ENCODE measurements around the gene RUNX1.

Gene RUNX1

DNA sequence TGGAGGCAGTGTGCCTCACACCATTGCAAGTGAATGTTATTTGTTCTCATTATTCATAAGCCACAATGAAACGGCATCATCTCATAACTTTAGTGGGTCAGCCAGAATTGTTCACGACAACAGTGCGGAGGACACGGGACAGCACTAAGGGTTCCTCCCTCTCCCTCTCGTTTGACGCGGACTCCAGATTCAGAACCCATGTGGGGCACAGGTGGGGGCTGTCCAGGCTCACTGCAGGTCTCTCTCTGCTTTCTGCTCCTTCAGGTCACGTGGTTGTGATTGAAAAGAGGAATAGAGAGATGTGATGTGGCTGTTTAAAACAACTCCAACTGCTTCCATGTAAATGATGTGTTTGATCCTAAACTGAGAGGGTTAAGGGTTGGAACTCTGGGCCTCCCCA is 13.5 kb downstream of the RUNX1 start:
- no peak for DNase-seq

- DNase-seq = no peak
Observed at GRCh38 chr21:35035116-35035515, 14.0 kb downstream of the RUNX1 start.

DNA sequence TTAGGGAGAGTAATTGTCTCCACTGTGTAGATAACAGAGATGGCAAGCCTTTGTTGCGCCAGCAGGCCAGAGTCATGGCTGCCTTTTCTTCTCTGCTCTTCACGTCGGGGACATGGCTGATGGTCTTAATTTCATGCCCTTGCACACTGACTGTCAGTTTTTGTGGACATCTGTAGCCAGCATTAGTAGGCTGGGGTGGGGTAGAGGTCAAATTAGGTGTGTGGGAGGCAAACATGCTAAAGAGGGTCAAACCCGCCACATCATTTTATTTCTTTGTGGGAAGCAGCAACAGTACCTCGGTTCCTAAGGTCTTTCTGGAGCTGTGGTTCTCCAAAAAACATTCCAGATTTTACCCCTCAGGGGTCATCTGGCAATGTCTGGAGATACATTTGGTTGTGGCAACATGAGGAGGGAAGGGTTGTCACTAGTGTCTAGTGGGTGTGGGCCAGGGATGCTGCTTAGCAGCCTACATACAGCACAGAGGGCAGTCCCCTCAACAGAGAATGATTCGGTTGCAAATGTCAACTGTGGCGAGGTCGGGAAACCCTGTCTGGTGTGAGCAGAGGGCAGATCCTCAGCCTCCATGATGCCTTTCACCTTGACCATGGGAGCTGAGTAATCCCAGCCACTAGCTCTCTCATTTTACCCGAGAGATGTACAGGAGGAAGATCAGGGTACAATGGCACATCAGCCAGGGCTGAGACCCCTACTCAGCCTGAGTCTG is 14.7 kb downstream of the RUNX1 start:
- DNase-seq = no peak

GRCh38 chr21:35032474-35033263 is 16.4 kb downstream of the RUNX1 start:
- DNase-seq = no peak

GRCh38 chr21:35028451-35028978 is 20.6 kb downstream of the RUNX1 start:
- DNase-seq = no peak

GRCh38 chr21:35027563-35028450 is 21.3 kb downstream of the RUNX1 start:
- no peak for DNase-seq

DNA sequence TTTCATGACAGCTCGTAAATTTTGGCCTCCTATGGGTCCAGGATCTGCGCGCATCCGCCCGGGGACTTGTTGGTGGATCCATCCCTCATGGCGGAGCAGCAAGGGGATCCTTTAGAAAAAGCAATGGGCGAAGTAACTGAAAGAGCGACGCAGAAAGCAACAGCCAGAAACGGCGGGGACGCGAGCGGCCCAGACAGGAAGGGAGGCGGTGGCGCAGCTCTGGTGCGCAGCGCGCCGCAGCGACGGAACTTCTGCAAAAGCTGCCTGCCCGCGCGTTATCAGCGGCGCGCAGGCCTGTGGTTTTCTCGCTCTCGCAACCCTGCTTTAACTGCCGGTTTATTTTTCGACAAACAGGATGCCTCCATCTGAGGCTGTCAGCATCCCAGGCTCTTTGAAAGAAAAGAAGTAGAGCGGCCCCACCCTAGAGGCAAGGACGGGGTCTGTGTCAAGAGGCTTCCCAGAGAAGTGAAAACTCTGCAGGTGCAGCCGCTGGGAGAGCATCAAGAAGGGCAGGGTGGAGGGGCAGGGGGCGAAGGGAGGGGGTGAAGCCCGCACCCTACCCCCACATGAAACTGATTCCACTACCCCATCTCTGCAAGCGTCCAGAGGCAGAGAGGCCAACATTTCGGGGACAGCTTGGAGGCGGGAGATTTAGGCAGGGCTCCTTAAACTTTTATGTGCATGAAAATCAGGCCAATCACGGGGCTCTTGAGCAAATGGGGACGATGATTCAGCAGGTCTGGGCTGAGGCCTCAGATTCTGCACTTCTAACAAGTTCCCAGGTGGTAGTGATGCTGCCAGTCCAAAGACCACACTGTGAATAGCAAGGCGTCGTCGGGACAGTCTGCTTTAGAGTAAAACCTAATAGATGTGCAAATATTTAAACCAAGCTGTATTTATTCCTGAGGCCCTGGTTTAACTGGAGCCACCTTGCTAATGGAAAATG is 22.2 kb downstream of the RUNX1 start:
- DNase-seq = no peak

GRCh38 chr21:35026153-35026500 is 23.0 kb downstream of the RUNX1 start:
- DNase-seq = no peak

- DNase-seq = no peak
Observed at GRCh38 chr21:35025206-35026152, 23.6 kb downstream of the RUNX1 start.

DNA sequence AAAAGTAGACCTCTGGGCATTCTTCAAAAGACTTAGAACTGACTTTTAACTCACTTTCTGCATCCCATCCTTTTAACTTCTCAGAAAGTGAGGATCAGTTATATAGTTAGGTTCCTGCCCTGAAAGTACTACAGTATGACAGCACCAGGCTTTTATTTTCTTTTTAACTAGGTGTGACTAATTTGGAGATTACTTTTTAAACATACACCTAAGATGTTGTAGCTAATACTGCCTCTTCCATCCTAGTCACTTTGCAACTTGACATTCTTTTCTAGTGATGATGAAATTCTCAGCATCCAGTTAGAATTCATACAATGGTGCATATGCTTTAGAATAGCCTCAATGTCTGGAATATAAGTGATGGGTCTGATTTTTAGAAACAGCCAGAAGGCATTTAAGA is 24.6 kb downstream of the RUNX1 start:
- DNase-seq = no peak

DNA sequence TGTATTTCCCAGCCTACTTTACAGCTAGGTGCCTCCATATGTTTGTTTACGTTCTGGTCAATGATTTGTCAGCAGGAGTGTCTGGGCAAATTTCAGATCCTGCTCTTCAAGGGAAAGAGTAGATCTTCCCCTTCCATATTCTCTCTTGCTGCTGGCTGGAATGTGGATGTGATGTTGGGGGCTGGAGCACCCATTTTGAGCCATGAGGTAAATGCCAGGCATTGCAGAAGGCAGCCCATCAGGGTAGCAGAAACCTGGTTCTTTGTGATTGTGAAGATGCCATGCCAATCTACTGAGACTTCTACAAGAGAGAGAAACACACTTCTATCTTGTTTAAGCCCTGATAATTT is 25.1 kb downstream of the RUNX1 start:
- no peak for DNase-seq

GRCh38 chr21:35023396-35024070 is 25.6 kb downstream of the RUNX1 start:
- no peak for DNase-seq

DNA sequence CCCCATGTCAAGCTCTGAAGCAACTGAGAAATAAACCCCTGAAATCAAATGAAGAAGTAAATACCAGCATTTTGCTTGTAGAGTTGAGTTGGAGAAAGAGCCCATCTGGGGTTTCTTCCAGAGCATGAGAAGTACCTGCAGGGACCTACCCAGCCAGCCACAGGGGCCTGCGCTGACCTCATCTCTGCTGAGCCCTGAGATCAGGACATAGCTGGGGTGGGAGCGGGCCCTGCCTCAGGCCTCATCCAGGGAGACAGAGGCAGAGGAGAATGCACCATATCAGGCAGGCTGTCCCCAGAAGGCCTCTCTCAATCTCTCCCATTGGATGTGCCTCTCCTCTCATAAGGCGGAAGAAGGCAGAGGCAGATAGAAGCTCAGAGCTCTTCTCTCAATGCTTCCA is 27.6 kb downstream of the RUNX1 start:
- no peak for DNase-seq

DNA sequence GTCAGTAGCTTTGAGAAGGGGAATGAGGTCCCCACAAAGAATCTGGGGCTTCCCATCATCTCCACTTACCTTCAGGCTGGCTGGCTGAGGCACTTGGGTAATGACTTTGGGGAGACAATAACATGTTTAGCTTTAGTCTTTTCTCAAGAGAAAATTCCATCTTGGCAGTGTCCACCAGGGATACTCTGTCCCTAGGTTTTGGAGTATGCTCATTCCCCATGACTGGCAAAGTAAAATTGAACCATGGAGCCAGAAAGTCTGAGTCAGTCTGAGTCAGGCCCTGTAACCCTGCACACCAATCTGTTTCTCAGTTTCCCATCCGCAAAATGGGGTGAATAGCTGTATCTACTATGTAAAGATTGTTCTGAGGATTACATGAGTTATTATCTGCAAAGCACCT is 28.2 kb downstream of the RUNX1 start:
- DNase-seq = no peak

DNA sequence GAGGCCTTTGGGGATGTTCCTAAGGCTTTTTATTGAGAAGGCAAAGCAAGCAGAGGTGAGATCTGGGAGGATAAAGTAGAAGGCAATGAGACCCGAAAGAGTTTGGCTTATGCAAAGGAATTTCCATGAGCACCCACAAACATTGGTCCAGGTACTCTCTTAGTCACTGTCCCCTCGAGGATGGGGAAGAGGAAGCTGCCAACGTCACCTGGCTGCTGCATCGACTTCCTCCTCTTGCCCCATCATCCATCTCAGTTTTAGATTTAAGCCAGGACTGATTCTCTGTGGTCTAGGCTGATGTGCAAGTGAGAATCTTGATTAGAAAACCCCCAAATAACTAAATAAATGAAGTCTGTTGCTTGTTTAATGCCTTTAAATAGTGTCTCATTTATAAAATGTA is 28.7 kb downstream of the RUNX1 start:
- no peak for DNase-seq

GRCh38 chr21:35019631-35020032 is 29.5 kb downstream of the RUNX1 start:
- DNase-seq = no peak

GRCh38 chr21:35017256-35017655 is 31.8 kb downstream of the RUNX1 start:
- DNase-seq = no peak

DNA sequence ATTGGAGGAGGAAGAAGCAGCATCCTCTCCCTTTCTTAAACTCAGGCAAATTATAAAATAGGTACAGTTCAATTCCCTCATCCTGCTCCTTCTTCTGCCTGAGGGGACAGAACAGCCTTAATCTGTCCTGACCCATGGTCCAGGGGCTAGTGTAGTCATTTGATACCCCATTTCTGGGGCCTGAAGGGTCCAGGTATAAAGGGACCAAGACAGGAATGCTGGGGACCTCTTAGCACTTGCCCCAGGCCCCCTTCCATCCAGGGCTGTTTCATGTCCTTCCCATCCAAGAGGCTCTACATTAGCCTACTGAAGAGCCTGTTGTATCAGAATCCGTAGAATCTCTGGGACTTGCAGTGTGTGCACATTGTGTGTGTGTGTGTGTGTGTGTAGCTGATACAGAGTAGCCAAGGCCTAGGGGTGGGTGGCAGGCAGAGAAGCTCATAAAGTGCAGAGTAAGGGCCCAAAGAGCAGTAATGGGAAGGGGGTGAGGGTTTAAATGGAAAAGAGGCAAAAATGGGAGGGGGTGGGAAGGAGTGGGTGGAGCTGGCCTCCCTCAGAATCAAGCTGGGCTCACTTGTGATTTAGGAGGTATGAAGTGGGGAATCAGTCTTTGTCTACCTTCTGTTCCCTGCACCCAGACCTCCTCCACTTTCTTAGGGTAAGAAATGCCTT is 32.4 kb downstream of the RUNX1 start:
- no peak for DNase-seq

- DNase-seq = no peak
Observed at GRCh38 chr21:35016071-35016470, 33.0 kb downstream of the RUNX1 start.
